Glutamatergic neuron (in vitro differentiated cells): ENCODE measurements around the gene CCR5AS. TPM values are rescaled to one million over a fixed set of nuclear protein-coding genes. Genes with fewer than 3 reads are reported as not detected.

ENCODE experiments used
- total RNA-seq: library from RNA; stranded (reverse); fragmentation: NEBNext Ultra II Directional; extraction: Animal tissue kit (Norgen Biotek cat#: 25700); gene quantifications from one replicate; pipeline ENCODE4 v1.2.1, GENCODE V29; 2021; ENCODE audit not compliant: unreplicated experiment

Gene CCR5AS

Other genes starting within 250 kb of the CCR5AS start
- not detected for gene CCR1, start 198.8 kb downstream of the CCR5AS start, total RNA-seq
- not detected for gene CCR3, start 164.6 kb downstream of the CCR5AS start, total RNA-seq
- not detected for gene CCR2, start 53.0 kb downstream of the CCR5AS start, total RNA-seq
- not detected for gene CCR5, start 36.1 kb downstream of the CCR5AS start, total RNA-seq
- not detected for gene CCRL2, start 193 bp upstream of the CCR5AS start, total RNA-seq
- gene LTF, start 57.8 kb upstream of the CCR5AS start, total RNA-seq = not detected
- gene RTP3, start 90.9 kb upstream of the CCR5AS start, total RNA-seq = not detected
- gene LRRC2, start 159.2 kb upstream of the CCR5AS start, total RNA-seq = not detected
- gene FAM240A, start 205.5 kb upstream of the CCR5AS start, total RNA-seq = not detected